GM12891 (cell line): ENCODE data around the gene PPP1R1C.

ENCODE experiments used
- POLR2A ChIP-seq: IDR thresholded peaks from 2 replicates; pipeline ENCODE4 v1.6.1; 2011; ENCODE audit warnings: low read depth, low read length, control low read depth
- SPI1 ChIP-seq: IDR thresholded peaks from 2 replicates; pipeline ENCODE4 v1.6.1; 2011; ENCODE audit warnings: low read depth, low read length, control low read depth
- TAF1 ChIP-seq: IDR thresholded peaks from 2 replicates; pipeline ENCODE4 v1.6.1; 2011; ENCODE audit warnings: low read depth, low read length, control low read depth

DNA sequence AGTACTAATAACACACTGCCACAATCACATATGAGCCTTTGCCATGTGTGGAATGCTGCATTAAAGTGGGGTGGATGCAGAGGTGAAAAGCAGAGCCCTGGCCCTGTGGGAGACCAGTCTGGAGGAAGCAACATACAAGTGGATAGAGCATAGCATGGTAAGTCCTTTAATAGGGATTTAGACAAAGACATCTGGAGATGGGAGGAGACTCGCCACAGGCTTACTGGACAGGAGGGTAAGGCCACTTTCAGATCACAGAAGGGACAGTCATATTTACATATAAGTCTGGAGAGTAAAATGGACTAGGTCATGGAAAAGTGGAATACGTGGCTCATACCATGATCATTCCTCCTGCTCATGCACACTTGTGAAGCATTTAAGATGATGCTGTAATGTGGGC, 84.3 kb downstream of the PPP1R1C start:
- TF ChIP-seq SPI1 = no peak
- TF ChIP-seq POLR2A = no peak
- no peak for TF ChIP-seq TAF1
